BLaER1 treated with 17β-estradiol and CSF1 and Interleukin-3, amounts not matched to agents 10 nM and 100 nM (cell line): Measurements from ENCODE around the gene METTL5.
"Not testable (repeated sequence)": the region's sequence is repeated elsewhere in the genome, so short reads cannot be mapped to it uniquely, and the experiment has no call there.

Experiments used
- H3K27ac ChIP-seq, 11 experiments: shearing (Covaris generic); formaldehyde crosslinking; 2 replicates each; pipeline ENCODE4 v1.8.1; 2022
- H3K27me3 ChIP-seq, 11 experiments: shearing (Covaris generic); formaldehyde crosslinking; 2 replicates each; pipeline ENCODE4 v1.8.1; 2022
- H3K36me3 ChIP-seq, 11 experiments: shearing (Covaris generic); formaldehyde crosslinking; 2 replicates each; pipeline ENCODE4 v1.8.1; 2022
- H3K4me1 ChIP-seq, 10 experiments: shearing (Covaris generic); formaldehyde crosslinking; 2 replicates each; pipeline ENCODE4 v1.8.1; 2022
- H3K4me2 ChIP-seq, 11 experiments: shearing (Covaris generic); formaldehyde crosslinking; 2 replicates each; pipeline ENCODE4 v1.8.1; 2022
- H3K4me3 ChIP-seq, 10 experiments: shearing (Covaris generic); formaldehyde crosslinking; 2 replicates each; pipeline ENCODE4 v1.8.1; 2022
- H3K9ac ChIP-seq, 11 experiments: shearing (Covaris generic); formaldehyde crosslinking; 2 replicates each; pipeline ENCODE4 v1.8.1; 2022
- H3K9me3 ChIP-seq, 11 experiments: shearing (Covaris generic); formaldehyde crosslinking; replicated peaks in 1 of 11; 2 replicates each; pipeline ENCODE4 v1.8.1; 2022
- H4K20me1 ChIP-seq, 11 experiments: shearing (Covaris generic); formaldehyde crosslinking; 2 replicates each; pipeline ENCODE4 v1.8.1; 2022
- Cebpa-rat ChIP-seq, 11 experiments: shearing (Covaris generic); IDR thresholded peaks; 2 replicates each; pipeline ENCODE4 v1.8.1; 2022

The METTL5 gene

GRCh38 chr2:169822036-169822435 lies 2.7 kb downstream of the METTL5 start:
- no peaks in the 10 kb centered on the region for H3K27me3 ChIP-seq
- H3K36me3 ChIP-seq: peaks cover 19 to 43% (median 32%) of the 10 kb centered on the region in 11 experiments; a peak in 21 of 22 replicates
- H3K9me3 ChIP-seq: peaks cover 3 to 4% (median 4%) of the 10 kb centered on the region in 11 experiments; a peak in 14 of 22 replicates
- H3K4me3 ChIP-seq: no peak overlapping the region
- peak overlapping the region in 1 of 11 experiments; percentile 84; a peak in 1 of 22 replicates for H3K9ac ChIP-seq
- TF ChIP-seq Cebpa-rat (IDR thresholded peaks at IDR 0.05): no peak
- no peak overlapping the region for H3K27ac ChIP-seq
- H4K20me1 ChIP-seq: peaks cover 0 to 9% (median 0%) of the 10 kb centered on the region in 11 experiments; a peak in 7 of 22 replicates
- peaks cover 20 to 49% (median 31%) of the 10 kb centered on the region in 10 experiments for H3K4me1 ChIP-seq
- H3K4me2 ChIP-seq: peak overlapping the region in 3 of 11 experiments; percentile 14 to 90 (median 82); a peak in 3 of 22 replicates

DNA sequence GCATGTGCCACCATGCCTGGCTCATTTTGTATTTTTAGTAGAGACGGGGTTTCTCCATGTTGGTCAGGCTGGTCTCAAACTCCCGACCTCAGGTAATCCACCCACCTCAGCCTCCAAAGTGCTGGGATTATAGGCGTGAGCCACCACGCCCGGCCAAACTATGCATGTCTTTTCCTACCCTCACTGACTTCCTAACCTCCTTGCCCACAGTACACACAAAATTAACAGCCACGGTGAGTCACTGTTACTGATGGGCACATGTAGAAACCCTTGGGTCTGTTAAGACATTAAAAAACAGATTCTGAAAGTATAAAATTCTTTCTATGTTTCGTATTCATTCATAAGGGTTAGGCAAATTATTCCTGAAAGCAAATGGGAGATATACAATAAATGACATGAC lies 4.6 kb downstream of the METTL5 start:
- not testable (repeated sequence) for H3K4me3 ChIP-seq, H3K4me2 ChIP-seq, H4K20me1 ChIP-seq, H3K27me3 ChIP-seq, H3K9ac ChIP-seq, H3K27ac ChIP-seq
- peaks cover 17 to 45% (median 28%) of the 10 kb centered on the region in 10 experiments for H3K4me1 ChIP-seq
- H3K36me3 ChIP-seq: peaks cover 38 to 62% (median 51%) of the 10 kb centered on the region in 11 experiments
- peaks cover 14 to 19% (median 16%) of the 10 kb centered on the region in 11 experiments; a peak in 20 of 22 replicates for H3K9me3 ChIP-seq

DNA sequence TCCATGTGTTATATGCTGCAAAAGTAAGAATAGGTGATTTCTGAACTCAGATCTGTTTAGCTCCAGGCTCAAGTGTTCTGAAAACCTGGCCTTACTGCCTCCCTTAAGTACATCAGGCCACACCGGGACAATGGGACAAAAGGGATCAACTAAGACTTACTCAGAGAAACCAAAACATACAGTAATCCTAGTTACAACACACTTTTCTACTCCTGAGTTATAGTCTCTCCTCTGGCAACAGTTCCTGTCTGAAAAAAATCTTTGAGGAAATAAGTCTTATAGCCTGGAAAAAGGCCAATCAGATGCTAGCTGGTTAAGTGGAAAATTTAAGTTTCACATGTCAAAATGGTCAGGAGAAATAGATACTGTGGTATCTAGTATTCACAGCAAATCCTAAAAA lies 5.6 kb downstream of the METTL5 start:
- Histone ChIP-seq H3K9me3 (peaks cover 14 to 19% (median 16%) of the 10 kb centered on the region in 11 experiments; a peak in 20 of 22 replicates), H4K20me1 (peaks cover 0 to 9% (median 4%) of the 10 kb centered on the region in 11 experiments; a peak in 8 of 22 replicates), H3K4me1 (peaks cover 14 to 42% (median 26%) of the 10 kb centered on the region in 10 experiments), H3K4me3 (no peak overlapping the region), H3K9ac (peak overlapping the region in 2 of 11 experiments; percentile 23 to 48; a peak in 4 of 22 replicates), H3K27ac (no peak overlapping the region), H3K36me3 (peaks cover 48 to 72% (median 61%) of the 10 kb centered on the region in 11 experiments), H3K27me3 (no peaks in the 10 kb centered on the region), H3K4me2 (no peak overlapping the region)
- TF ChIP-seq Cebpa-rat (IDR thresholded peaks at IDR 0.05): no peak

GRCh38 chr2:169818241-169818640 lies 6.5 kb downstream of the METTL5 start:
- Histone ChIP-seq H3K27ac (no peak overlapping the region), H3K9ac (no peak overlapping the region), H3K9me3 (peaks cover 14 to 19% (median 16%) of the 10 kb centered on the region in 11 experiments; a peak in 20 of 22 replicates), H3K27me3 (no peaks in the 10 kb centered on the region), H3K4me3 (no peak overlapping the region), H3K4me2 (no peak overlapping the region), H4K20me1 (peaks cover 0 to 11% (median 4%) of the 10 kb centered on the region in 11 experiments; a peak in 8 of 22 replicates), H3K4me1 (peaks cover 6 to 33% (median 18%) of the 10 kb centered on the region in 10 experiments), H3K36me3 (peaks cover 56 to 81% (median 70%) of the 10 kb centered on the region in 11 experiments)
- TF ChIP-seq Cebpa-rat (IDR thresholded peaks at IDR 0.05): no peak

- not testable (repeated sequence) for H3K27me3 ChIP-seq, H3K4me2 ChIP-seq, H3K4me3 ChIP-seq, H3K27ac ChIP-seq, H3K9ac ChIP-seq
- peaks cover 61 to 89% (median 77%) of the 10 kb centered on the region in 11 experiments for H3K36me3 ChIP-seq
- H3K4me1 ChIP-seq: peaks cover 0 to 24% (median 9%) of the 10 kb centered on the region in 10 experiments; a peak in 13 of 20 replicates
- peaks cover 14 to 19% (median 16%) of the 10 kb centered on the region in 11 experiments; a peak in 20 of 22 replicates for H3K9me3 ChIP-seq
- H4K20me1 ChIP-seq: peaks cover under 1 to 14% (median 6%) of the 10 kb centered on the region in 11 experiments; a peak in 11 of 22 replicates
These were observed 7.3 kb downstream of the METTL5 start for GRCh38 chr2:169817369-169817768.

DNA sequence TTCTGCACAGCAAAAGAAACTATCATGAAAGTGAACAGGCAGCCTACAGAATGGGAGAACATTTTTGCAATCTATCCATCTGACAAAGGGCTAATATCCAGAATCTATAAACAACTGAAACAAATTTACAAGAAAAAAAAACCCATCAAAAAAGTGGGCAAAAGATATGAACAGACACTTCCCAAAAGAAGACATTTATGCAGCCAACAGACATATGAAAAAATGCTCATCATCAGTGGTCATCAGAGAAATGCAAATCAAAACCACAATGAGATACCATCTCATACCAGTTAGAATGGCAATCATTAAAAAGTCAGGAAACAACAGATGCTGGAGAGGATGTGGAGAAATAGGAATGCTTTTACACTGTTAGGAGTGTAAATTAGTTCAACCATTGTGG lies 7.7 kb downstream of the METTL5 start:
- H3K27ac ChIP-seq: not testable (repeated sequence)

GRCh38 chr2:169815849-169816248 lies 8.9 kb downstream of the METTL5 start:
- H3K4me2 ChIP-seq: no peak overlapping the region
- H3K27ac ChIP-seq: no peak overlapping the region
- H4K20me1 ChIP-seq: peaks cover 4 to 25% (median 10%) of the 10 kb centered on the region in 11 experiments; a peak in 12 of 22 replicates
- no peaks in the 10 kb centered on the region for H3K27me3 ChIP-seq
- peaks cover 14 to 19% (median 16%) of the 10 kb centered on the region in 11 experiments; a peak in 20 of 22 replicates for H3K9me3 ChIP-seq
- no peak overlapping the region for H3K4me3 ChIP-seq
- TF ChIP-seq Cebpa-rat (IDR thresholded peaks at IDR 0.05): no peak
- H3K36me3 ChIP-seq: peaks cover 72 to 92% (median 82%) of the 10 kb centered on the region in 11 experiments
- peaks cover 0 to 12% (median 2%) of the 10 kb centered on the region in 10 experiments; a peak in 5 of 20 replicates for H3K4me1 ChIP-seq
- H3K9ac ChIP-seq: no peak overlapping the region

More for the DNA sequence above, 7.7 kb downstream of the METTL5 start:
- H3K9me3 ChIP-seq: peaks cover 14 to 19% (median 16%) of the 10 kb centered on the region in 11 experiments; a peak in 20 of 22 replicates
- H3K4me1 ChIP-seq: peaks cover 0 to 20% (median 9%) of the 10 kb centered on the region in 10 experiments; a peak in 7 of 20 replicates
- peaks cover 65 to 92% (median 81%) of the 10 kb centered on the region in 11 experiments for H3K36me3 ChIP-seq
- H4K20me1 ChIP-seq: peaks cover 4 to 18% (median 8%) of the 10 kb centered on the region in 11 experiments; a peak in 12 of 22 replicates
- H3K4me2 ChIP-seq, H3K4me3 ChIP-seq, H3K9ac ChIP-seq, H3K27me3 ChIP-seq: not testable (repeated sequence)

- Histone ChIP-seq H3K36me3 (peaks cover 98 to 100% (median 100%) of the 10 kb centered on the region in 11 experiments), H3K4me2 (no peak overlapping the region), H3K27me3 (no peaks in the 10 kb centered on the region), H3K27ac (no peak overlapping the region), H4K20me1 (peaks cover 13 to 67% (median 34%) of the 10 kb centered on the region in 11 experiments; a peak in 20 of 22 replicates), H3K4me3 (no peak overlapping the region), H3K9ac (no peak overlapping the region), H3K9me3 (no peaks in the 10 kb centered on the region), H3K4me1 (no peaks in the 10 kb centered on the region)
- TF ChIP-seq Cebpa-rat (IDR thresholded peaks at IDR 0.05): no peak
These were observed 16.5 kb downstream of the METTL5 start for GRCh38 chr2:169808221-169808620.

- Histone ChIP-seq H3K9me3 (no peaks in the 10 kb centered on the region), H3K4me3 (no peak overlapping the region), H3K4me2 (no peak overlapping the region), H3K27ac (no peak overlapping the region), H3K36me3 (peaks cover 99 to 100% (median 100%) of the 10 kb centered on the region in 11 experiments), H3K4me1 (peaks cover 3 to 11% (median 6%) of the 10 kb centered on the region in 10 experiments; a peak in 9 of 20 replicates), H4K20me1 (peaks cover 27 to 71% (median 45%) of the 10 kb centered on the region in 11 experiments; a peak in 20 of 22 replicates), H3K9ac (no peak overlapping the region), H3K27me3 (no peaks in the 10 kb centered on the region)
- no peak for TF ChIP-seq Cebpa-rat (IDR thresholded peaks at IDR 0.05)
These were observed 18.1 kb downstream of the METTL5 start for GRCh38 chr2:169806586-169806985.
